HG02759 (cell line): ENCODE measurements around the gene AP3S1.

Experiments used
- ATAC-seq: cut with Tn5 transposase; IDR thresholded peaks from one replicate; pipeline ENCODE4 v1.9.1; 2021; ENCODE audit warnings: mild to moderate bottlenecking, moderate library complexity; ENCODE audit not compliant: unreplicated experiment

The AP3S1 gene

DNA sequence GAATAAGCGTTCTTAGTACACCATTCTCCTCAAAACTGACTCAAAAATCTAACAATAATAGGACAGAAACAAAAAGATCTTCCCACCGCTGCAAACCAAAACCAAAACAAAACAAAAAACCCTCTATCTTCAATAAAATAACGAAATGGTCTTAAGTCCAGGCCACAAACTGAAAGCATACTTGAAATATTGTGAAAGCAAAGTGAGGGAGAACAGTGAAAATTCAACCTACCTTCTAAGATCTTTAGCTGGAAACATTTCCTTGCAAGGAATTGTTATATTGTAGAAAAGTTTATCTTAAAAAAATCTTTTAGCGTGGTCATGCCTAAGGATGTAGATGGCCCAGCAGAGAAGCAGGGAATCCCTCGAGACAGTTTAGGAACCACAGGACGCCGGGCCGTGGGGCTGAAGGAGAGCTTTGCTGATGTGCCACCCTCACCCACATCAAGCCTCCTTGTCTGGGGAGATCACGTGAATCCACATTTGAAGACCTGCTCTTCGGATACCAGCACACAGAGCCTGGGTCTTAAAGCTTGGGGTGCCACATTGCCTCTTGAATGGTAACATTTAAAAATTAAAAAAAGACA is 92.7 kb downstream of the AP3S1 start:
- no peak for ATAC-seq

DNA sequence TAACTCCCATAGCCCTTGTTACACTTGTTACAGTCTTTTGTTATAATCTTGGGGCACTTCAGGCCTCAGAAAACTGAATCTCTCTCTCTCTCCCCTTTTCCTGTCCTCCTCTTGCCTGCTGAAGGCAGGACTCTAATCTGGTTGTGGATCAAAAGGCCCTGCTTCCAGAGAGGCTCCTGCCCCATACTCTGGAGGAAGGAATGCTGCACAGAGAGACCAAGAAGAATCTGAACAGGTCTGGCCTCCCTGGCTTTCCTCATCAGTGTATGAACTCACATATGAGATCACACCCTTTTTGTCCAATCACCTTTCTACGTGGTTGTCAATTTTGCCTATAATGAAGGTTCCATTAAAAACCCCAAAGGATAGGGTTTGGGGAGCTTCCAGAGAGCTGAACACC is 94.3 kb downstream of the AP3S1 start:
- ATAC-seq, result no peak

DNA sequence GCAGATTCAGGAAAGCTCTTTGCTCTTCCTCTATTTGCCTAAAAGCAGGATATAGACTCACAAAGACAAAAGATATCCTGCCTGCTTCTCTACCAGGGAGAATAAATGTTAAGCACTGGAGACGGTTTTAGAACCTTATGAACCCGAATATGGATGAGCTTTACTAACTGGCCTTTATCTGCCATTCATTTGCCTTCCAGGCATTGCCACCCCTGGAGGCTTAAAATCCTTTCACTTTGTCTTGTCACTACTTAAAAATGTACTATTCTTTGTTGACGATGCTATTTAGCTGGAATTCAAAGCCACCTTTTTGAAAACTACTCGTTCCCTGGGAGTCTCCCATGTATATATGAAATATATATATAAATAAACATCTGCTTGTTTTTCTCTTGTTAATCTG is 97.3 kb downstream of the AP3S1 start:
- no peak for ATAC-seq

DNA sequence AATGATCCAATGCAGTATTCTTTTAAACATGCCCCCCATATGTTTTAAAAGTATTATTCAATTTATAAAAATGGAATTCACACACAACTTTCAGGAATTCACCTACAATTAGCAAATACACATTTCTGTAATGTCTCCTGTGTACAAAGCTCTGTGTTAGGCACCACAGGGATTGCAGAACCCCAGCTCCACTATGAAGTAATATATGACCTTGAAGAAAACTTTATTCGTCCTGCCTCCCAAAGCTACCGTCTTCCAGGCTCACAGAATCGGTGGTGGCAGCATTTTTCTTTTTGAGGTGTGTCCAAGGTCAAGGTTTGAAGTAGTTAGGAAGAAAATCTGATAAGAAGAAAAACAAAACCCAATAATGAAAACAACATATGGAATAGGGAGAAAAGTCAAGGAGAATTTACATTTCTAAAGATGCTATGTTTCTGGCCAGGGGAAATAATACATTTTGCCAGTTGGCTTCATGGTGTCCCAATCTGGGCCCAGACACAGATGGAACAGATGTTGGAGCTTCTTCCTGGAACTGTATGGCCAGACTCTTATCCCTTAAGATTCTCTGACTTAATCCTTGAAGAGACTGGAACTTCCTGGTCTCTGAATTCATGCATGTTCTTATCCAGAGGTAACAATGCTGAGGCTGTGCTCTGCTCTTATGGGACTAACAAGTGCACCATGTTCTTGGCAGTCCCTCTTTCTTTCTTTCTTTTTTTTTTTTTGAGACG is 98.5 kb downstream of the AP3S1 start:
- ATAC-seq, result no peak

DNA sequence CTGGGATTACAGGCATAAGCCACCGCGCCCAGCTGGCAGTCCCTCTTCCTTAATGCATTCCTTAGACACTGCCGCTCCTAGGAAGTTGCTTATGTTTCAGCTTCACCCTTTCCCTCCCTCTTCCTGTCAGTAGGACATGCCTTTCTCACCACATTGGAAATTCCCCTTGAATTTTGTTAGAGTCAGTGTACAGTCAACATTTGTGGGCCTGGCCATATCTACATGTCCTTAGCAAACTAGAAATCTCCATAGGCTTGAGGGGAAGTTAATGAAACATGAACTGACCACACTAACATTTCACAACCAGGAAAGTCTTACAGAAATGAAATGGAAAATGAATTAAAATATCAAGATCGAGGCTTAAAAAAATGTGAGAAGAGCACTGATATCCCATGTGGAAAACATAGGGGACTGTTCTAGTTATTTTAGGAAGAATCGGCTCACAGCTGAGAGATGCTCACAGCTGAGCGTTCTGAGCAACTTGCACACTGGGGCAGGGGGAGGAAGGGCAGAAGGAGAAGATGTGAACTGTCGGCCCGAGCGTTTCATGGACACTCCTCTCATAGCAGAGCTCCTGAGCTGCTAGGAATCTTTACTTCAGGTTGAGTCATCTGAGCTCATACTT is 99.4 kb downstream of the AP3S1 start:
- no peak for ATAC-seq

DNA sequence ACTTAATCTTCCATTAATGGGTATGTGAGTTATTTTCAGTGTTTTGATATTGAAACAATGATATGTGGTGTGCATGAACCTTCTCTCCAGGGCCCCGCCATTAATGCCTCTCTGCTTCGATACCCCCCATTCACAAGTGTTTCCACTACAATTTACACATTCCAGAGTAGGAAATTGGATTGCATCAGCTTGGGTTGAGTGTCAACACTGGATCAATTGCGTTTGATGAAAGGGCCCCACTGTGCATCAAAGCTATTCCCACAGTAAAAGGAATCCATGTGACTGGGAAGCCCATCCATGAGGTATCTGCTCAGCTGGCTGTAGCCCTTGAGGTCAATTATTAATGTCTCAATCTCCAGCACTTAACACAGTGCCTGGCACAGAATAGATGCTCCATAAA is 102.8 kb downstream of the AP3S1 start:
- ATAC-seq, result no peak

DNA sequence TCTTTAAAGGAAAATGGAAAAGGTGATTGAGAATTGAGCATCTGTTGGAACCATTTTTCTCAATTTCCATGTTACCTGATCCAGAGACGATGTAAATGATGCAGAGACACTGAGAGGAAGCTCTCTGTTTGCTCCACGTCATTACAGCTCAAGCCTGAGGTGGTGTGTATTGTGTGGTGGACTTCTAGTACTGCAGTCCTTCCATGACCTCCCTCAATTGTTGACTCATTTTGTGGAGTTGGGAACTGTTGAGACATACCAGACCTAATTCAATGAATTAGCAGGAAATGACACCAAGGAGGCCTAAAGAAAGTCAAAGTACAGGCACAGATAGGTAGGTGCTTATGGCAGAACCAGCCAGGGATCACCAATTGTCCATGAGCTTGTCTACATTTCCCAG is 104.9 kb downstream of the AP3S1 start:
- ATAC-seq, result no peak

DNA sequence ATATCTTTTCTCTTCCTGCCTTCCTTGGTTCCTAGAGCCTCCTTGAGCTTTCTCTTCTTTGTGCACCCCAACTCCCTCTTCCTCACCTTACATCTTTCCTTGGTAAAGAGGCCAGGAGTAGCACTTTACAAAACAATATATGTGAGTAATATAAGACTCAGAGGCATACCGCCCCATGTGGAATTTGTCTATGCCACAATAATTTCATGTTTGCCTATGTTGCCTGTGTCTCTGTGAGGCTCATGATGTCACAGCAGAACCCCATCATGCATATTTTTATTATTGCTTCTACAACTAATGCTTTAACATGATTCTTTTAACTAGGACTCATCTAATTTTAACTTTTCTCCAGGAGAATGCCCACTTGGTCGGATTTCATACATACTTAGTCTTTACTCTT is 105.5 kb downstream of the AP3S1 start:
- ATAC-seq, result no peak

DNA sequence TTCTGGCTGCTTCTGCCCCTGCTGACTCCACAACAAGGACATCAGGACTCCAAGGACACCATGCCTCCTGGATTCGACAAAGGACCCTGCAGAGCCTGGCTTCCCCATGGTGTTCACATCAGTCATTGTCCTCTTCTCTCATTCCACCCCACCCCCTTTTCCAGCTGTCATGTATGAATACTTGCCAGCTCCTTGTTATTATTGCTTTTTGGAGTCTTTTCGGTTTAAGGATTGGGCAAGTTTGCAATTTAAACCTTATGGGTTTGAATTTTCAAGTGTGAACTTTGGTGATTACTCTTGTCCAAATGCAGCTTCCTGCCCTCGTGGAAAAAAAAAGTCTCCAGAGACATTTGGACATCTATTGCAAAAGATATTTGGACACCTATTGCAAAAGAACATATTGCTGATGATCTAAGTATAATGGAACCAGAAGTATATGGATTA is 106.4 kb downstream of the AP3S1 start:
- no peak for ATAC-seq

DNA sequence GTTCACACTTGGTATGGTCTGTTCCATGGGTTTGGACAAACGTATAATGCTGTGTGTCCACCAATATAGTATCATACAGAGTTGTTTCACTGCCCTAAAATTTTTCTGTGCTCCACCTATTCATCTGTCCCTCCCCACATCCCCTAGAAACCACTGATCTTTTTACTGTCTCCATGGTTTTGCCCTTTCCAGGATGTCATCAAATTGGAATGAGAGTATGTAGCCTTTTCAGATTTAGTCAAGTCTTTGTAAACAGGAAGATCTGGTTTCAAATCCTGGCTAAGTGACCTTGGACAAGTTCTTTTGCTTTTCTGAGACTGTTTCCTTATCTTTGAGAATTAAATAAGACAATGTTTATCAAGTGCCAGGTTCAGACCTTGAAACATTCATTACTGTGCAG is 107.4 kb downstream of the AP3S1 start:
- ATAC-seq, result no peak

DNA sequence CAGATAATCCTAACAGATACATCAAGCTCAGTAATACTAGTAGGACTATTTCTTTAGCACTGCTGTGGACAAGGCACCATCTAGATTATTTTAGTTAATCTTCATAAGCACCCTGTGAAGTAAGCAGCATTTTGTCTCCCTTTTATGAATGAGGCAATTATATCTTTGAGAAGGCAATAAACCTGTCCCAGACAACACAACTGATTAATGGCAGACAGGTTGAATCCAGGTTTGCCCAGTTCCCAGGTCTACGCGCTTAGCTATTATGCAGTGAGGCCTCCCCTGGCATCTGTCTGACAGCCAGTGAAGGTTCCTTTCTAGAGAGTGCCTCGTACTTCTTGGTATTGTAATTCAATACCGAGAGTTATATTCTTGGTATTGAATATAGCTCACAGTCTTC is 110.9 kb downstream of the AP3S1 start:
- no peak for ATAC-seq

DNA sequence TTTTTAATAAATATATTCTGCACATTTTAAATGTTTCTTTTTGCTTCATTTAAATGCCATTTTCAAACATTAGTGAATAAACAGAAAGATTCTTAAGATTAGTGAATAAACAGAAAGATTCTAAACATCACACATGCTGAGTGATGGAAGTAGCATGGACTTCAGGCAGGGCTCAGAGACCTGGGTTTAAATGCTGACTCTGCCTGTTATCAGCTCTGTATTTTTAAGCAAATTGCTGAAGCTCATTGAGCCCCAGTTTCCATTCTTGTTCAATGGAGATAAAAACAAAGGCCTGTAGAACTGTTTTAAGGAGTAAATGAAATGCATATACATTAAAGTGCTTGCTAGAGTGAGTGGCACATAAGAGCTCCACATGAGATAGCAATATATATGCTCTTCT is 112.4 kb downstream of the AP3S1 start:
- no peak for ATAC-seq

DNA sequence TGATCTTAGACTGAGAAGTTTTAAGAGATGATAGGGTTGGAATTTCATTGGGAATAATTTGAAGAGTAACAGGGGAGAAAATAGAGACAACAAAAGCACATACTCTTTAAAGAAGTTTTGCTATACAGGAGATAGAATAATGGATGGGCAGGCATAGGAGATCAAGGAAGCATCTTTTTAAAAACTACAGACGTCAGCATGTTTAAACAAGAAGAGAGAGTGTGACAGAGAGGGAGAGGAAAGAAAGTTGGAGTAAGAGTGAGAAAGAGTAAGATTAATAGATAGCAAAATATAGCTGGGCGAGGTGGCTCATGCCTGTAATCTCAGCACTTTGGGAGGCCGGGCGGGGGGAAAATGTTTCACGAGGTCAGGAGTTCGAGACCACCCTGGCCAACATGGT is 115.2 kb downstream of the AP3S1 start:
- ATAC-seq, result no peak

DNA sequence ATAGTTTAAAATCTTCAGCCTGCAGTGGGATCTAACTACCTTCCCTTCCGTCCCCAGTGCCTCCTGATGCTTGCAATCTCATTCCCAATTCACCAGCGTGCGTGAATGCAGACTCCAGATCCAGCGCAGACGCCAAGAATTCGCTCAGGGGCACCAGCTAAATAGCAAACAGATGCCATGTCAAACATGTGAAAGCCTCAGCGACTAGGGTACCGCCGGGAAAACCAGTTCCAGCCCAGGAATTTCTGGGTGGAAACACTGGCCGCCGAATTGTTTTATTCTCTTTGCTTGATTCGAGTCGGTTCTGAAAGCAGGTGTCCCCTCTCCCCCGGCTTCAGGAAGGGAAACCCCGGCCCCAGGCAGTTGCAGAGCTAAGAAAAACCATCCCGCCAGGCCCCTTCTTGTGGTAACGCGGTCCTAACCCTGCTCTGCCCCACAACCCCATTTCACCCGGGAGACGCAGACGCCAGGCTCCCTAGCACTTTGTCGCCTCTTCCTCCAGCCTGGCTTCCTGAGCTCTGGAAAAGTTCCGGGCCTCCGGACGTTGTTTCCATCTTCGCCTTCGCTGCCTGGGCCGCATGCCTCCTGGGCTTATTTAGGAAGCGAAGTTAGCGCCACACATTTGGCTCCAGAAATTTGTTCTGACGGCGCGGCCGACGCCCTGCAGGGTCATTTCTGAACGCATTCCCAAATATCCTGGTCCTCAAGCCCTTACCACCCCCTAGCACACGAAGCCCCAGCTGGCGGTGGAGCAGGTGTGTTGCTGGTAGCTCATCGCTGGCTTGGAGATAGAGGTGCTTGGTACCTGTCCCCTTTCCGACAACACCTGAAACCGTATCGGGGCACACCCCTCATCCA is 119.9 kb downstream of the AP3S1 start:
- ATAC-seq, result no peak

DNA sequence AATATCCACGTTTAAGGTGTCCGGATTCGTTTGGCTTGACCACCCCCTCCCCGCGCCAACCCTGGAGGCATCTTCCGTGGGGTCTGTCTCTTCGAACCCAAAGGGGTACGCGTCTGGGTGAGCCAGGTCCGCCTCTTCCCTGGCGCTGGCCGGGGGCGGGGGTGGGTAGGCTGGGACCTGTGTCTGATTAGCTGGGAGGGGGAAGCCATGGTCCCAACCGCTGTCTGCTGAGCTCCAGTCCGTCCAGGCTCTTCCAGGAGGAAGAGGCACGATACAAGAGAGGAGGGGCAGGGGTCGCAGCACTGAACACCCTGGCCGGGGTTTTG is 120.5 kb downstream of the AP3S1 start, which contains the start of gene LVRN:
Gene LVRN (plus strand): TSS at position 237 of the 326 bp plus-strand sequence. CDS start 143 bp downstream, outside the sequence.
- ATAC-seq, result no peak

DNA sequence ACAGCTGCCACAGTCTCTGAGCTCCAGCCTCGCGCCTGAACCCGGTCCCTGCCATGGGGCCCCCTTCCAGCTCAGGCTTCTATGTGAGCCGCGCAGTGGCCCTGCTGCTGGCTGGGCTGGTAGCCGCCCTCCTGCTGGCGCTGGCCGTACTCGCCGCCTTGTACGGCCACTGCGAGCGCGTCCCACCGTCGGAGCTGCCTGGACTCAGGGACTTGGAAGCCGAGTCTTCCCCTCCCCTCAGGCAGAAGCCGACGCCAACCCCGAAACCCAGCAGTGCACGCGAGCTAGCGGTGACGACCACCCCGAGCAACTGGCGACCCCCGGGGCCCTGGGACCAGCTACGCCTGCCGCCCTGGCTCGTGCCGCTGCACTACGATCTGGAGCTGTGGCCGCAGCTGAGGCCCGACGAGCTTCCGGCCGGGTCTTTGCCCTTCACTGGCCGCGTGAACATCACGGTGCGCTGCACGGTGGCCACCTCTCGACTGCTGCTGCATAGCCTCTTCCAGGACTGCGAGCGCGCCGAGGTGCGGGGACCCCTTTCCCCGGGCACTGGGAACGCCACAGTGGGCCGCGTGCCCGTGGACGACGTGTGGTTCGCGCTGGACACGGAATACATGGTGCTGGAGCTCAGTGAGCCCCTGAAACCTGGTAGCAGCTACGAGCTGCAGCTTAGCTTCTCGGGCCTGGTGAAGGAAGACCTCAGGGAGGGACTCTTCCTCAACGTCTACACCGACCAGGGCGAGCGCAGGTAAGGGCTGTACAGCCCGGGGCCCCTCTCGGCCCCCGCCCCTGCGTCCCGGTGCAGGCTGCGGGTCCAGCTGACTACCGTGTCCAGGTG is 121.0 kb downstream of the AP3S1 start:
- peak; percentile 61 for ATAC-seq

DNA sequence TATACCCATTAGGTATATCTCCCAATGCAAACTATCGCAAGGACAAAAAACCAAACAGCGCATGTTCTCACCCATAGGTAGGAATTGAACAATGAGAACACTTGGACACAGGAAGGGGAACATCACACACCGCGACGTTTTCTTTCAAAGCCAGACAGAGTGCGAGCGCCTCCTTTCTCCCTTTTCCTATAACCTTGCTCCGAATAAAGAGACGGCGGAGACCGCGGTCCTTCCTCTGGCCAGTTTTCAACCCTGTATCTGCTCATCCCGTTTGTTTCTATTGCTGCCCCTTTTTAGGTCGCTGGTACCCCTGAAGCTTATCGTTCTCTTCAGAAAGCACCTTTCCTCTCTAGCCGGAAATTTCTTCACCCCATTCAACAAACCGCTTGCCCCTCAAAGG is 121.8 kb downstream of the AP3S1 start:
- ATAC-seq, result no peak
